ENCODE measurements around the gene CSRP1.

The CSRP1 gene

DNA sequence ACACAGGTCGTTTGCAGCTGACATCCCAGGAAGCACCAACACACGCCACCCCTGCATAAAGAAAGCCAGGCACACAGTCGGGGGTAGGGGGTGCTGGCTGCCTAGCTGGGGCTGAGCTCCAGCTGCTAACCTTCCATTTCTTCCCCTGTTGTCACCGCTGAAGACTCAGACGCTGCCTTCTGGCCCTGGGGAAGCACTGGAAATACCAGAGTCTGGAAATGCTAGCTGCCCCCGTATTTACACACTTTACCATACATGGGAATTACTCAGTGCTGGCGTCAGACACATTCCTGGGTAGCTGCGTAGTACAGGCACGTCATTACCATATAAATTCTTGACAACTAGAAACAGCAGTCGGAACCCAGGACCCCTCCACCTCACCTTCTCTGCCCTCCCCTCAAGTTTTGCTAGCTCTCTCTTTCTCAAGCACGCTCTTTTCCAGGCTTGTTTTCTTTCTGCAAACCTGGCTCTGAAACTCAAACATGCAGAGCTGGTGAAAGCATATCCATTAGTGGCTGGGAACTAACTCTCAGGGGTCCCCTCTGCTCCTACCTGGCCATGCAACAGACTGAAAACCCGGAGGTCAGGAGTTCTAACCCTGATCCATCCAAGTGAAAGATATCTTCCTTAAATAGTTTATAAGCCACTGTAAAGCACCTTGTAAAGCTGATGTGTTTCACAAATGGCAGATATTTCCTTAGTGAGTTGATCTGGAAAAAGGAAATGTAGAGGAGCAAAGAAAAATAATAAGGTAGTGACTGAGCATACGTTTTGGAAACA lies 3.3 kb downstream of the CSRP1 start:
- peaks cover 13% of the 10 kb centered on the region for H3K4me1 ChIP-seq (ENCODE audit: control insufficient read depth, low read depth, low read length)
- H3K4me3 ChIP-seq (ENCODE audit: low read length), result no peak overlapping the region
- peak overlapping the region; percentile 62 for H3K56ac ChIP-seq (ENCODE audit: low read length)
- H3K18ac ChIP-seq (ENCODE audit: low read length), result no peak overlapping the region
- no peaks in the 10 kb centered on the region for H3K27me3 ChIP-seq (ENCODE audit: insufficient read depth, low read length, poor library complexity)
- H3K4me2 ChIP-seq (ENCODE audit: low read length), result peak overlapping the region; percentile 13
- no peaks in the 10 kb centered on the region for H3K36me3 ChIP-seq (ENCODE audit: control insufficient read depth, insufficient read depth, low read length)
- no peak overlapping the region for H2AK5ac ChIP-seq (ENCODE audit: low read length)
- no peak overlapping the region for H3K4ac ChIP-seq (ENCODE audit: low read depth, low read length)
- peaks cover 2% of the 10 kb centered on the region for H3K79me2 ChIP-seq (ENCODE audit: control insufficient read depth, insufficient read depth, low read length)
- peaks cover 2% of the 10 kb centered on the region for H3K79me1 ChIP-seq (ENCODE audit: low read length)
- no peak overlapping the region for H2BK15ac ChIP-seq (replicated peaks; ENCODE audit: low read depth)
- DNase-seq, result peak; percentile 93
- no peak overlapping the region for H2BK120ac ChIP-seq (ENCODE audit: low read depth, low read length)
- H4K8ac ChIP-seq (ENCODE audit: low read depth, low read length), result no peak overlapping the region
- H4K5ac ChIP-seq (ENCODE audit: low read length), result no peak overlapping the region
- no peak overlapping the region for H3K23ac ChIP-seq (ENCODE audit: low read length)
- peak overlapping the region; percentile 81 for H3K27ac ChIP-seq (ENCODE audit: low read depth, low read length)
- H2BK5ac ChIP-seq (ENCODE audit: low read length), result no peak overlapping the region
- WGBS (ENCODE audit: extremely low coverage, insufficient coverage, low lambda C conversion rate), result no CpG with 5 or more reads among the region's 13 CpGs
- H3K9ac ChIP-seq (ENCODE audit: low read length), result peak overlapping the region; percentile 3

- H2BK15ac ChIP-seq (replicated peaks; ENCODE audit: low read depth), result no peak overlapping the region
- DNase-seq, result no peak
- WGBS (ENCODE audit: extremely low coverage, insufficient coverage, low lambda C conversion rate), result no CpG with 5 or more reads among the region's 3 CpGs
- no peak overlapping the region for H4K8ac ChIP-seq (ENCODE audit: low read depth, low read length)
- H3K4me2 ChIP-seq (ENCODE audit: low read length), result no peak overlapping the region
- peak overlapping the region; percentile 29 for H3K56ac ChIP-seq (ENCODE audit: low read length)
- H4K5ac ChIP-seq (ENCODE audit: low read length), result no peak overlapping the region
- H3K27ac ChIP-seq (ENCODE audit: low read depth, low read length), result no peak overlapping the region
- H2AK5ac ChIP-seq (ENCODE audit: low read length), result no peak overlapping the region
- H3K79me1 ChIP-seq (ENCODE audit: low read length), result peaks cover 2% of the 10 kb centered on the region
- no peak overlapping the region for H2BK120ac ChIP-seq (ENCODE audit: low read depth, low read length)
- H3K18ac ChIP-seq (ENCODE audit: low read length), result no peak overlapping the region
- H3K36me3 ChIP-seq (ENCODE audit: control insufficient read depth, insufficient read depth, low read length), result no peaks in the 10 kb centered on the region
- H3K4ac ChIP-seq (ENCODE audit: low read depth, low read length), result no peak overlapping the region
- H3K9ac ChIP-seq (ENCODE audit: low read length), result no peak overlapping the region
- no peaks in the 10 kb centered on the region for H3K27me3 ChIP-seq (ENCODE audit: insufficient read depth, low read length, poor library complexity)
- H3K4me1 ChIP-seq (ENCODE audit: control insufficient read depth, low read depth, low read length), result peaks cover 13% of the 10 kb centered on the region
- no peak overlapping the region for H3K4me3 ChIP-seq (ENCODE audit: low read length)
- H3K79me2 ChIP-seq (ENCODE audit: control insufficient read depth, insufficient read depth, low read length), result peaks cover 2% of the 10 kb centered on the region
- no peak overlapping the region for H2BK5ac ChIP-seq (ENCODE audit: low read length)
- no peak overlapping the region for H3K23ac ChIP-seq (ENCODE audit: low read length)
Measured at GRCh38 chr1:201502511-201502857, 4.4 kb downstream of the CSRP1 start.

- Histone ChIP-seq H3K4me2 (ENCODE audit: low read length) (no peak overlapping the region), H2BK120ac (ENCODE audit: low read depth, low read length) (no peak overlapping the region), H3K79me2 (ENCODE audit: control insufficient read depth, insufficient read depth, low read length) (peaks cover 2% of the 10 kb centered on the region), H3K4me3 (ENCODE audit: low read length) (no peak overlapping the region), H3K79me1 (ENCODE audit: low read length) (peaks cover 2% of the 10 kb centered on the region), H3K18ac (ENCODE audit: low read length) (no peak overlapping the region), H3K56ac (ENCODE audit: low read length) (no peak overlapping the region), H4K8ac (ENCODE audit: low read depth, low read length) (no peak overlapping the region), H3K27ac (ENCODE audit: low read depth, low read length) (no peak overlapping the region), H2BK5ac (ENCODE audit: low read length) (no peak overlapping the region), H3K23ac (ENCODE audit: low read length) (no peak overlapping the region), H3K27me3 (ENCODE audit: insufficient read depth, low read length, poor library complexity) (no peaks in the 10 kb centered on the region), H3K9ac (ENCODE audit: low read length) (no peak overlapping the region), H3K4ac (ENCODE audit: low read depth, low read length) (no peak overlapping the region), H3K36me3 (ENCODE audit: control insufficient read depth, insufficient read depth, low read length) (no peaks in the 10 kb centered on the region), H3K4me1 (ENCODE audit: control insufficient read depth, low read depth, low read length) (peaks cover 13% of the 10 kb centered on the region), H2BK15ac (replicated peaks; ENCODE audit: low read depth) (no peak overlapping the region), H2AK5ac (ENCODE audit: low read length) (no peak overlapping the region), H4K5ac (ENCODE audit: low read length) (no peak overlapping the region)
- DNase-seq, result no peak
- no CpG with 5 or more reads among the region's 10 CpGs for WGBS (ENCODE audit: extremely low coverage, insufficient coverage, low lambda C conversion rate)
Measured at GRCh38 chr1:201501812-201502510, 5.0 kb downstream of the CSRP1 start.

- no peak overlapping the region for H3K56ac ChIP-seq (ENCODE audit: low read length)
- no CpG with 5 or more reads among the region's 8 CpGs for WGBS (ENCODE audit: extremely low coverage, insufficient coverage, low lambda C conversion rate)
Measured at GRCh38 chr1:201501144-201501543, 5.8 kb downstream of the CSRP1 start.

DNA sequence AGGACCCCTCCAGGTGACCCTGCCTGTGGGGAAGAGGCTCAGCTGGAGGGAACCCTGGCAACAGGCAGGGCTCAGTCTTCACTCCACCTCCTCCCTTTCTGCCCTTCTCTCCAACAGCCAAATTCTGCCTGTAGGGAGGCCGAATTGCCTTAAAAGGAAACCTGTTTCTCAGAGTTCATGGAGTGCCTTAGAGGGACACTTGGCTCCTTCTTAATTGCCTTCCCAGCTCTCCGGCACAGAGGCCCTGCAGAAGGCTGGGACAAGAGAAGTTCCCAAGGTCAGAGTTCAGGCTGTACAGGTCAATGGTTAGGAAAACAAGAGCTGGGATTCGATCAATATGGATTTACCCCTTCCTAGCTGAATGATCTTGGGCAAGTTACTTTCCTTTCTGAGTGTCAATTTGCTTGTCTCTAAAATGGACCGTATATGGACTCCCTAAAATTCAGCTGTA lies 6.2 kb downstream of the CSRP1 start:
- Histone ChIP-seq H2BK120ac (ENCODE audit: low read depth, low read length) (no peak overlapping the region), H3K4me1 (ENCODE audit: control insufficient read depth, low read depth, low read length) (peaks cover 13% of the 10 kb centered on the region), H3K18ac (ENCODE audit: low read length) (no peak overlapping the region), H3K9ac (ENCODE audit: low read length) (no peak overlapping the region), H3K27ac (ENCODE audit: low read depth, low read length) (peak overlapping the region; percentile 8), H3K4ac (ENCODE audit: low read depth, low read length) (no peak overlapping the region), H3K79me1 (ENCODE audit: low read length) (peaks cover 2% of the 10 kb centered on the region), H4K8ac (ENCODE audit: low read depth, low read length) (no peak overlapping the region), H2BK5ac (ENCODE audit: low read length) (no peak overlapping the region), H3K4me2 (ENCODE audit: low read length) (no peak overlapping the region), H3K36me3 (ENCODE audit: control insufficient read depth, insufficient read depth, low read length) (no peaks in the 10 kb centered on the region), H3K79me2 (ENCODE audit: control insufficient read depth, insufficient read depth, low read length) (peaks cover 2% of the 10 kb centered on the region), H3K56ac (ENCODE audit: low read length) (peak overlapping the region; percentile 70), H3K4me3 (ENCODE audit: low read length) (no peak overlapping the region), H4K5ac (ENCODE audit: low read length) (no peak overlapping the region), H2AK5ac (ENCODE audit: low read length) (peak overlapping the region; percentile 34), H2BK15ac (replicated peaks; ENCODE audit: low read depth) (no peak overlapping the region), H3K23ac (ENCODE audit: low read length) (peak overlapping the region; percentile 76), H3K27me3 (ENCODE audit: insufficient read depth, low read length, poor library complexity) (no peaks in the 10 kb centered on the region)
- peak; percentile 60 for DNase-seq
- WGBS (ENCODE audit: extremely low coverage, insufficient coverage, low lambda C conversion rate), result no CpG with 5 or more reads among the region's 4 CpGs

More at GRCh38 chr1:201501144-201501543, 5.8 kb downstream of the CSRP1 start:
- Histone ChIP-seq H3K9ac (ENCODE audit: low read length) (no peak overlapping the region), H3K23ac (ENCODE audit: low read length) (no peak overlapping the region), H3K18ac (ENCODE audit: low read length) (no peak overlapping the region), H4K5ac (ENCODE audit: low read length) (no peak overlapping the region), H2AK5ac (ENCODE audit: low read length) (no peak overlapping the region), H3K79me1 (ENCODE audit: low read length) (peaks cover 2% of the 10 kb centered on the region), H3K4ac (ENCODE audit: low read depth, low read length) (no peak overlapping the region), H3K4me2 (ENCODE audit: low read length) (no peak overlapping the region), H3K36me3 (ENCODE audit: control insufficient read depth, insufficient read depth, low read length) (no peaks in the 10 kb centered on the region), H2BK15ac (replicated peaks; ENCODE audit: low read depth) (no peak overlapping the region), H4K8ac (ENCODE audit: low read depth, low read length) (no peak overlapping the region), H2BK120ac (ENCODE audit: low read depth, low read length) (no peak overlapping the region), H3K4me1 (ENCODE audit: control insufficient read depth, low read depth, low read length) (peaks cover 13% of the 10 kb centered on the region), H3K79me2 (ENCODE audit: control insufficient read depth, insufficient read depth, low read length) (peaks cover 2% of the 10 kb centered on the region), H3K27ac (ENCODE audit: low read depth, low read length) (no peak overlapping the region), H3K27me3 (ENCODE audit: insufficient read depth, low read length, poor library complexity) (no peaks in the 10 kb centered on the region), H3K4me3 (ENCODE audit: low read length) (no peak overlapping the region), H2BK5ac (ENCODE audit: low read length) (no peak overlapping the region)
- no peak for DNase-seq
